Measurements from ENCODE around the gene PPIL1.

GRCh38 chr6:36886950-36887618 is 12.5 kb upstream of the PPIL1 start:
- no peak for TF ChIP-seq MAX (IDR thresholded peaks at IDR 0.05)
- TF ChIP-seq CTCF (IDR thresholded peaks at IDR 0.05; ENCODE audit: low read depth, low read length, missing input control) = no peak
- no peak for TF ChIP-seq NR2F2 (IDR thresholded peaks at IDR 0.05)
- TF ChIP-seq REST (IDR thresholded peaks at IDR 0.05) = no peak
- no peak for TF ChIP-seq TAF1 (conservative IDR thresholded peaks at IDR 0.05)
- no peak for TF ChIP-seq SP1 (IDR thresholded peaks at IDR 0.05)
- no peak for TF ChIP-seq RAD21 (IDR thresholded peaks at IDR 0.05)
- no peak for TF ChIP-seq JUND (IDR thresholded peaks at IDR 0.05)
- no peak for TF ChIP-seq HNF4G (IDR thresholded peaks at IDR 0.05)
- no peak for TF ChIP-seq GABPA (IDR thresholded peaks at IDR 0.05 in 1 of 2, conservative IDR thresholded peaks at IDR 0.05 in 1 of 2)
- no peak for TF ChIP-seq EGR1 (IDR thresholded peaks at IDR 0.05; ENCODE audit: low read depth in 2 of 2)

All from liver (tissue), 3 donors.